OCI-LY3 (cell line): ENCODE measurements around the gene KCNQ1.
"Not testable (repeated sequence)": the region's sequence is repeated elsewhere in the genome, so short reads cannot be mapped to it uniquely, and the experiment has no call there.

Source experiments
- H2AFZ ChIP-seq: fragments of 200-600, 300-600 bp; shearing (Covaris generic); 2 replicates; pipeline ENCODE4 v1.6.0; 2014; ENCODE audit warnings: antibody characterized with exemption, low read depth, low read length
- H3K27ac ChIP-seq: fragments of 200-600, 300-600 bp; sonication (generic); 2 replicates; pipeline ENCODE4 v1.5.1; 2014; ENCODE audit warnings: mild to moderate bottlenecking, low read length, moderate library complexity, mixed read lengths
- H3K27me3 ChIP-seq: fragments of 200-600, 300-600 bp; sonication (generic); 2 replicates; pipeline ENCODE4 v1.6.1; 2014; ENCODE audit warnings: low read depth, low read length, mixed read lengths
- H3K36me3 ChIP-seq: fragments of 200-600, 300-600 bp; sonication (generic); replicated peaks from 2 replicates; pipeline ENCODE3; 2014; ENCODE audit warnings: low read depth, low read length, mixed read lengths
- H3K4me1 ChIP-seq: fragments of 300-600, 200-600 bp; sonication (generic); 2 replicates; pipeline ENCODE4 v1.6.1; 2014; ENCODE audit warnings: low read length, mixed read lengths
- H3K4me2 ChIP-seq: fragments of 200-600, 300-600 bp; sonication (generic); 2 replicates; pipeline ENCODE4 v1.6.1; 2014; ENCODE audit warnings: low read length, mixed read lengths
- H3K4me3 ChIP-seq: fragments of 300-600, 200-600 bp; sonication (generic); 2 replicates; pipeline ENCODE4 v1.5.1; 2014; ENCODE audit warnings: antibody characterized with exemption, mild to moderate bottlenecking, low read length, moderate library complexity
- H3K79me2 ChIP-seq: fragments of 300-600, 200-600 bp; shearing (Covaris generic); 2 replicates; pipeline ENCODE4 v1.6.1; 2014; ENCODE audit warnings: mild to moderate bottlenecking, low read length, mixed read lengths
- H3K9ac ChIP-seq: fragments of 300-600, 200-600 bp; shearing (Covaris generic); 2 replicates; pipeline ENCODE4 v1.6.0; 2014; ENCODE audit warnings: mild to moderate bottlenecking, low read length, moderate library complexity
- H3K9me3 ChIP-seq: fragments of 200-600, 300-600 bp; shearing (Covaris generic); 2 replicates; pipeline ENCODE4 v1.6.1; 2014; ENCODE audit warnings: low read length, mixed read lengths; ENCODE audit not compliant: insufficient read depth
- H4K20me1 ChIP-seq: fragments of 200-600, 300-600 bp; sonication (generic); 2 replicates; pipeline ENCODE4 v1.6.1; 2016; ENCODE audit warnings: low read length, mixed read lengths; ENCODE audit not compliant: insufficient read depth
- EZH2phosphoT487 ChIP-seq: fragments of 200-600 bp; shearing (Covaris generic); IDR thresholded peaks from 2 replicates; pipeline ENCODE4 v1.6.1; 2018; ENCODE audit warnings: antibody characterized with exemption, mixed run types, low read depth
- TF ChIP-seq, protein P1 (sequence below): fragments of 200-600, 300-600 bp; sonication (generic); IDR thresholded peaks from 2 replicates; pipeline ENCODE4 v1.5.1; 2014; ENCODE audit warnings: antibody characterized with exemption, low read length, low read depth

Gene KCNQ1

DNA sequence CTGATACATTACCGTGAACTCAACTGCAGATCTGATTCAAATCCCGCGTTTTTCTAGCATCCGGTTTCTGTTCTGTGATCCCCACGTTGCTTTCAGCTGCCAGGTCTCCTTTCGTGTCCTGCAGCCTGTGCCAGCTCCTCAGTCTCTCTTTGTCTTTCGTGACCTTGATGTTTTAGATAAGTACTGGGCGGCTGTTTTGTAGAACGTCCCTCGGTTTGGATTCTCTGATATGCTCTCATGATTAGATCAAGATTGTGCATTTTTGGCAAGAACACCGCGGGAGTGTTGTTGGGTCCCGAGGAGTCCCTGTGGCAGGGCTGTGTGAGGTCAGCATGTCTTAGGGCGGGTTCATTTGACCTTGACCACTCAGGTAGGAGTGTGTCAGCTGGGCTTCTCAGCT lies 38.6 kb downstream of the KCNQ1 start:
- Histone ChIP-seq H3K27me3 (no peaks in the 10 kb centered on the region), H3K4me1 (no peaks in the 10 kb centered on the region), H3K9me3 (no peaks in the 10 kb centered on the region), H2AFZ (no peak overlapping the region), H3K4me2 (no peak overlapping the region), H3K36me3 (no peaks in the 10 kb centered on the region), H3K27ac (no peak overlapping the region), H4K20me1 (no peaks in the 10 kb centered on the region), H3K4me3 (no peak overlapping the region), H3K79me2 (no peaks in the 10 kb centered on the region), H3K9ac (no peak overlapping the region)
- TF ChIP-seq EZH2phosphoT487: no peak
- TF ChIP-seq, protein P1, sequence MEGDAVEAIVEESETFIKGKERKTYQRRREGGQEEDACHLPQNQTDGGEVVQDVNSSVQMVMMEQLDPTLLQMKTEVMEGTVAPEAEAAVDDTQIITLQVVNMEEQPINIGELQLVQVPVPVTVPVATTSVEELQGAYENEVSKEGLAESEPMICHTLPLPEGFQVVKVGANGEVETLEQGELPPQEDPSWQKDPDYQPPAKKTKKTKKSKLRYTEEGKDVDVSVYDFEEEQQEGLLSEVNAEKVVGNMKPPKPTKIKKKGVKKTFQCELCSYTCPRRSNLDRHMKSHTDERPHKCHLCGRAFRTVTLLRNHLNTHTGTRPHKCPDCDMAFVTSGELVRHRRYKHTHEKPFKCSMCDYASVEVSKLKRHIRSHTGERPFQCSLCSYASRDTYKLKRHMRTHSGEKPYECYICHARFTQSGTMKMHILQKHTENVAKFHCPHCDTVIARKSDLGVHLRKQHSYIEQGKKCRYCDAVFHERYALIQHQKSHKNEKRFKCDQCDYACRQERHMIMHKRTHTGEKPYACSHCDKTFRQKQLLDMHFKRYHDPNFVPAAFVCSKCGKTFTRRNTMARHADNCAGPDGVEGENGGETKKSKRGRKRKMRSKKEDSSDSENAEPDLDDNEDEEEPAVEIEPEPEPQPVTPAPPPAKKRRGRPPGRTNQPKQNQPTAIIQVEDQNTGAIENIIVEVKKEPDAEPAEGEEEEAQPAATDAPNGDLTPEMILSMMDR: no peak

DNA sequence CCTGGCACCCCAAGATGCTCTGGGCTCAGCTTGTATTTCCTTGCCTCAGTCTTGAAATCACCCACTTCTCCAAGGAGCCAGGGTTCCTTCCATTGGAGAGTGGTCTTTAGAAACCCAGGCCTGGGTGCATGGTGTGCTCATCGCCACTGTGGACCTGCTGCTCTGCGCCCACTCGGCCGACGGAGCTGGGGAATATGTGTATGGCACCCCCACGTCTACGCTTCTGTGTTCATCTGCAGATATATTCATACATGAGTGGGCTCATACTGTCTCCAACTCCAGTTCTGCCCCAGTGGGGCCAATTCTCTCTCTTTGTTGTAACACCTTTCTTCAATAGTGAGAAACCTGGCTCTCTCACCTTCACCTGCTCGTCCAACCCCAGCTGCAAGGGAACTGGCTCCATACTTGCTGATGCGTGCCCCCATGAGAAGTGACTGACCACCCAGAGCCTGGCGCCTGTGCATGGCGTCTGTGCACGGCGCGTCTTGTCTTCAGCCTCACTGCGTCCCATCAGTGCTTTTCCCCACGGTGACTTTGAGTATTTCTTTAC lies 39.8 kb downstream of the KCNQ1 start:
- no peak overlapping the region for H3K4me3 ChIP-seq
- no peaks in the 10 kb centered on the region for H3K4me1 ChIP-seq
- TF ChIP-seq, protein P1: no peak
- TF ChIP-seq EZH2phosphoT487: no peak
- H3K9me3 ChIP-seq: no peaks in the 10 kb centered on the region
- no peaks in the 10 kb centered on the region for H3K36me3 ChIP-seq
- no peaks in the 10 kb centered on the region for H3K27me3 ChIP-seq
- no peak overlapping the region for H3K4me2 ChIP-seq
- no peaks in the 10 kb centered on the region for H4K20me1 ChIP-seq
- no peak overlapping the region for H2AFZ ChIP-seq
- no peak overlapping the region for H3K9ac ChIP-seq
- H3K27ac ChIP-seq: no peak overlapping the region
- no peaks in the 10 kb centered on the region for H3K79me2 ChIP-seq

DNA sequence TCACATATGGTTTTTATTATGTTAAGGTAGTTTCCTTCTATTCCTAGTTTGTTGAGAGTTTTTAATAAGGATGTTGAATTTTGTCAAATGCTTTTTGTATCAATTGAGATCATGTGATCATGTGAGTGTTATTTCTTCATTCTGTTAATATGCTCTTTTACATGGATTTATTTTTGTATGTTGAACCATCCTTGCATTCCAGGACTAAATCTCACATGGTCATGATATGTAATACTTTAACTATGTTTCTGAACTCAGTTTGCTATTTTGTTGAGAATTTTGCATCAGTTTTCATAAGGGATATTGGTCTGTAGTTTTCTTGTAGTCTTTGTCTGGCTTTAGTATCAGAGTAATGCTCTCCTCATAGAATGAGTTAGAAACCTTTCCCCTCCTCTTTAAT lies 43.2 kb downstream of the KCNQ1 start:
- no peaks in the 10 kb centered on the region for H3K27me3 ChIP-seq
- no peaks in the 10 kb centered on the region for H4K20me1 ChIP-seq
- H3K36me3 ChIP-seq: no peaks in the 10 kb centered on the region
- H3K9me3 ChIP-seq: no peaks in the 10 kb centered on the region
- no peak overlapping the region for H2AFZ ChIP-seq
- H3K27ac ChIP-seq: no peak overlapping the region
- no peak overlapping the region for H3K4me2 ChIP-seq
- TF ChIP-seq, protein P1: no peak
- no peak for TF ChIP-seq EZH2phosphoT487
- H3K4me3 ChIP-seq: no peak overlapping the region
- H3K9ac ChIP-seq: no peak overlapping the region
- H3K79me2 ChIP-seq: no peaks in the 10 kb centered on the region
- H3K4me1 ChIP-seq: no peaks in the 10 kb centered on the region

DNA sequence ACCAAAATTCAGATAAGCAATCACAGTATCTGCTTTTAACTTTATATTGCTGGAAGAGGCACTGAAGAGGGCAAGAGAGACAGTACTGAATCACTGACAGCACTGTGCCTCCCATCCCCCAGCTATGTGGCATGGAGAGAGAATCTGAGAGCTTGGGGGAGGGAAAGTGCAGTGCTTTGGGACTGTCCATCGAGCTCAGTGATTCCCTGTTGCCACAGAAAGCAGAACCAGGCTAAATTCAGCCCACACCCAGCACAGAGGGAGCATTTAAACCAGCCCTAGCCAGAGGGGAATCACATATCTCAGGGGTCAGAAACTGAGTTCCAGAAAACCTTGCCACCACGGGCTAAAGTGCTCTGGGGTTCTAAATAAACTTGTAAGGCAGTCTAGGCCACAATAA lies 44.3 kb downstream of the KCNQ1 start:
- H4K20me1 ChIP-seq: no peaks in the 10 kb centered on the region
- H3K9me3 ChIP-seq: no peaks in the 10 kb centered on the region
- TF ChIP-seq, protein P1: no peak
- no peak for TF ChIP-seq EZH2phosphoT487
- H3K27me3 ChIP-seq: no peaks in the 10 kb centered on the region
- H3K9ac ChIP-seq: no peak overlapping the region
- no peak overlapping the region for H3K27ac ChIP-seq
- no peak overlapping the region for H3K4me2 ChIP-seq
- H3K4me1 ChIP-seq: no peaks in the 10 kb centered on the region
- H3K4me3 ChIP-seq: no peak overlapping the region
- H3K79me2 ChIP-seq: no peaks in the 10 kb centered on the region
- H3K36me3 ChIP-seq: no peaks in the 10 kb centered on the region
- H2AFZ ChIP-seq: no peak overlapping the region

DNA sequence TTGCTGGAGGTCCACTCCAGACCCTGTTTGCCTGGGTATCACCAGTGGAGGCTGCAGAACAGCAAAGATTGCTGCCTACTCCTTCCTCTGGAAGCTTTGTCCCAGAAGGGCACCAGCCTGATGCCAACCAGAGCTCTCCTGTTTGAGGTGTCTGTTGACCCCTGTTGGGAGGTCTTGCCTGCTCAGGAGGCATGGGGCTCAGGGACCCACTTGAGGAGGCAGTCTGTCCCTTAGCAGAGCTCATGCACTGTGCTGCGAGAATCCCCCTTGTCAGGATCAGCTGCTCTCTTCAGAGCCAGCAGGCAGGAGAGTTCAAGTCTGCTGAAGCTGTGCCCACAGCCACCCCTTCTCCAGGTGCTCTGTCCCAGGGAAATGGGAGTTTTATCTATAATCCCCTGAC lies 53.1 kb downstream of the KCNQ1 start:
- not testable (repeated sequence) for H2AFZ ChIP-seq, H3K4me1 ChIP-seq, H3K27ac ChIP-seq, H3K4me2 ChIP-seq, H3K9me3 ChIP-seq, H3K9ac ChIP-seq, H3K36me3 ChIP-seq, H3K4me3 ChIP-seq, H3K79me2 ChIP-seq, H4K20me1 ChIP-seq, H3K27me3 ChIP-seq
